Keratinocyte (primary cell): ENCODE data around the gene LIMD2. TPM values are rescaled to one million over a fixed set of nuclear protein-coding genes. Genes with fewer than 3 reads are reported as not detected.

ENCODE experiments used
- DNase-seq: peaks from one replicate; pipeline ENCODE4 v3.0.0-alpha.2; 2011; ENCODE audit warnings: low read depth, missing footprints, low spot score
- FAIRE-seq: peaks from 2 replicates; lab custom pipeline; 2011; peaks lifted over from hg19 to GRCh38; lab: Jason Lieb, UNC
- H2AFZ ChIP-seq: 2 replicates; pipeline ENCODE4 v1.6.0; 2012; ENCODE audit warnings: low read length, control low read depth, inconsistent platforms; ENCODE audit not compliant: control insufficient read depth
- H3K27ac ChIP-seq: 2 replicates; pipeline ENCODE4 v1.5.1; 2011; ENCODE audit warnings: low read length; ENCODE audit not compliant: control insufficient read depth, insufficient read depth
- H3K27me3 ChIP-seq: 3 replicates; pipeline ENCODE4 v1.6.0; 2011; ENCODE audit warnings: low read length; ENCODE audit not compliant: control insufficient read depth, insufficient read depth; ENCODE audit errors: extremely low read depth
- H3K36me3 ChIP-seq, 2 experiments: 2 replicates in 1 of 2; 3 replicates in 1 of 2; pipeline ENCODE4 v1.5.1; 2011; ENCODE audit warnings: low read length in 2 of 2, mild to moderate bottlenecking in 1 of 2; ENCODE audit not compliant: control insufficient read depth in 2 of 2, insufficient read depth in 2 of 2; ENCODE audit errors: extremely low read depth in 1 of 2
- H3K4me1 ChIP-seq: 3 replicates; pipeline ENCODE4 v1.5.1; 2011; ENCODE audit warnings: low read length; ENCODE audit not compliant: control insufficient read depth, insufficient read depth; ENCODE audit errors: extremely low read depth
- H3K4me2 ChIP-seq: 3 replicates; pipeline ENCODE4 v1.6.0; 2011; ENCODE audit warnings: low read depth, low read length; ENCODE audit not compliant: control insufficient read depth, insufficient read depth; ENCODE audit errors: extremely low read depth
- H3K4me3 ChIP-seq, 3 experiments: fragments of 200-600 bp in 1 of 3; sonication (generic) in 1 of 3; 2 replicates in 2 of 3; 3 replicates in 1 of 3; pipeline ENCODE4 v1.5.1; 2011 to 2016; ENCODE audit warnings: low read length in 3 of 3, mild to moderate bottlenecking in 3 of 3, control low read depth in 2 of 3, inconsistent platforms in 1 of 3, low read depth in 1 of 3, mixed read lengths in 1 of 3, mixed run types in 1 of 3, moderate library complexity in 1 of 3; ENCODE audit not compliant: control insufficient read depth in 2 of 3, insufficient read depth in 2 of 3; ENCODE audit errors: extremely low read depth in 1 of 3
- H3K79me2 ChIP-seq: 2 replicates; pipeline ENCODE4 v1.6.0; 2012; ENCODE audit warnings: low read length; ENCODE audit not compliant: control insufficient read depth, insufficient read depth
- H3K9ac ChIP-seq: 3 replicates; pipeline ENCODE4 v1.6.0; 2011; ENCODE audit warnings: low read length; ENCODE audit not compliant: control insufficient read depth, insufficient read depth; ENCODE audit errors: extremely low read depth
- H3K9me1 ChIP-seq: 3 replicates; pipeline ENCODE4 v1.6.0; 2011; ENCODE audit warnings: low read length; ENCODE audit not compliant: control insufficient read depth, insufficient read depth; ENCODE audit errors: extremely low read depth
- H3K9me3 ChIP-seq: 2 replicates; pipeline ENCODE4 v1.5.1; 2012; ENCODE audit warnings: low read depth, low read length; ENCODE audit not compliant: control insufficient read depth
- H4K20me1 ChIP-seq: 3 replicates; pipeline ENCODE4 v1.6.0; 2011; ENCODE audit warnings: low read length; ENCODE audit not compliant: control insufficient read depth, insufficient read depth; ENCODE audit errors: extremely low read depth
- EZH2 ChIP-seq: IDR thresholded peaks from one replicate; pipeline ENCODE4 v1.6.1; 2012; ENCODE audit warnings: inconsistent platforms, mild to moderate bottlenecking, low read length, moderate library complexity
- dilution Hi-C: fragments of 300-500 bp; cut with MboI; formaldehyde crosslinking; loops from one replicate; pipeline ENCODE4 v1.7.0; 2020; ENCODE audit warnings: low sequenced_read_pairs; ENCODE audit not compliant: extremely low pct_ligation_motif_present
- polyA plus RNA-seq, 5 experiments: library from polyadenylated mRNA; depleted of rRNA in 3 of 5; stranded (reverse) in 3 of 5; stranded (forward) in 1 of 5; unstranded in 1 of 5; fragments of >200 nt; gene quantifications; 1 replicate in 1 of 5; 2 replicates in 3 of 5; 3 replicates in 1 of 5; pipeline versions ENCODE4 v1.2.1 to v1.2.3, GENCODE V29; 2011 to 2012; ENCODE audit warnings: missing spikeins in 2 of 5, low read depth in 1 of 5, low replicate concordance in 1 of 5
- TF ChIP-seq, protein P1 (sequence below), 3 experiments: IDR thresholded peaks in 1 of 3; conservative IDR thresholded peaks in 1 of 3; optimal IDR thresholded peaks in 1 of 3; 2 replicates in 2 of 3; 3 replicates in 1 of 3; pipeline versions ENCODE3 to v1.5.1; 2011; ENCODE audit warnings: low read length in 3 of 3, mild to moderate bottlenecking in 3 of 3, moderate library complexity in 2 of 3, control low read depth in 1 of 3, inconsistent platforms in 1 of 3; ENCODE audit not compliant: insufficient read depth in 2 of 3; ENCODE audit errors: extremely low read depth in 1 of 3

LIMD2 gene
- polyA plus RNA-seq, 1 donor (not counting 4 experiments of a cell fraction or from before 2014, with no cell fraction given), result 1.6 TPM

DNA sequence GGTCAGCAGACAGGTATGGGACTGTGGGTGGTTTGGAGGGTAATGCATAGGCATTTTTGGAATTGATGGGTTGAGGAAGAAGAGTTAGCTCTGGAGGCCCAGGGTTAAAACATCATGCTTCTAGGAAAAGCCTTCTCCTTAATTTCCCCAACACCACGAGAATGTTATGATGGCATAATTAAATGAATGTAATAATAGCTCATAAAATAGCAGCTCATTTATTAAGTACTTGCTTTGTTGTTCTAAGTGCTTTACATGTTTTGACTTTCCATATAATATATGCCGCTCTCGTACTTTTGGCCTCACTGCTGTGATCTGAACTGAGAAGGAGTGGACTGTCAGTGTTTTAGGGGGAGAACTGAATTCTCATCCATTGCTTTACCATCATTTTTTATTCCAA, 14.3 kb downstream of the LIMD2 start:
- H3K36me3 ChIP-seq, result peaks cover 10 to 21% of the 10 kb centered on the region in 2 experiments
- no peak overlapping the region for H3K27ac ChIP-seq
- DNase-seq (no peak), FAIRE-seq (no peak)
- H3K4me3 ChIP-seq, result no peak overlapping the region
- dilution Hi-C loops, result no loop called here
- no peaks in the 10 kb centered on the region for H3K27me3 ChIP-seq
- TF ChIP-seq, protein P1, sequence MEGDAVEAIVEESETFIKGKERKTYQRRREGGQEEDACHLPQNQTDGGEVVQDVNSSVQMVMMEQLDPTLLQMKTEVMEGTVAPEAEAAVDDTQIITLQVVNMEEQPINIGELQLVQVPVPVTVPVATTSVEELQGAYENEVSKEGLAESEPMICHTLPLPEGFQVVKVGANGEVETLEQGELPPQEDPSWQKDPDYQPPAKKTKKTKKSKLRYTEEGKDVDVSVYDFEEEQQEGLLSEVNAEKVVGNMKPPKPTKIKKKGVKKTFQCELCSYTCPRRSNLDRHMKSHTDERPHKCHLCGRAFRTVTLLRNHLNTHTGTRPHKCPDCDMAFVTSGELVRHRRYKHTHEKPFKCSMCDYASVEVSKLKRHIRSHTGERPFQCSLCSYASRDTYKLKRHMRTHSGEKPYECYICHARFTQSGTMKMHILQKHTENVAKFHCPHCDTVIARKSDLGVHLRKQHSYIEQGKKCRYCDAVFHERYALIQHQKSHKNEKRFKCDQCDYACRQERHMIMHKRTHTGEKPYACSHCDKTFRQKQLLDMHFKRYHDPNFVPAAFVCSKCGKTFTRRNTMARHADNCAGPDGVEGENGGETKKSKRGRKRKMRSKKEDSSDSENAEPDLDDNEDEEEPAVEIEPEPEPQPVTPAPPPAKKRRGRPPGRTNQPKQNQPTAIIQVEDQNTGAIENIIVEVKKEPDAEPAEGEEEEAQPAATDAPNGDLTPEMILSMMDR (optimal IDR thresholded peaks at IDR 0.05 in 1 of 3, IDR thresholded peaks at IDR 0.05 in 1 of 3, conservative IDR thresholded peaks at IDR 0.05 in 1 of 3; ENCODE audit: extremely low read depth in 1 of 3, insufficient read depth in 2 of 3, low read length in 3 of 3), result no peak
- no peak for TF ChIP-seq EZH2
- H2AFZ ChIP-seq, result no peak overlapping the region
- H3K9ac ChIP-seq, result no peak overlapping the region
- H3K4me2 ChIP-seq, result no peak overlapping the region
- H3K79me2 ChIP-seq, result no peaks in the 10 kb centered on the region
- no peaks in the 10 kb centered on the region for H4K20me1 ChIP-seq
- H3K9me3 ChIP-seq, result no peaks in the 10 kb centered on the region
- H3K4me1 ChIP-seq, result no peaks in the 10 kb centered on the region
- H3K9me1 ChIP-seq, result no peaks in the 10 kb centered on the region

DNA sequence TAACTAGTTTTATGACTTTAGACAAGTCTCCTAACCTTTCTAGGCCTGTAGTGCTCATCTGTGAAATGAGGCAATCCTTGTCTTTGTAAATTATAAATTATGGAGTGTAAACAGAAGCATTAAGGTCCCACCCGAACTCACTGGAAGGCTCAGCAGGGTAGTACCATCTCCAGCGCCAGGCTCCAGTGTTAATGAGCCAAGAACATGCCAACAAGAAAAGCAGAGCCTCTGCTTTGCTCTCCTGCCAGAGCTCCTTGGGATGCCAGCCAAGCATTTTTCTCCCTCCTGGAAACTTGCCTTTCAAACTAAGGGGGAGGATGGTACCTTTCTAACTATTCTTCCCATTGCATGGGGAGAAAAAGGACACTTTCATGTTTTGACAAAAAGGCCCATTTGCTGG, 14.9 kb downstream of the LIMD2 start:
- no peak for TF ChIP-seq EZH2
- TF ChIP-seq, protein P1 (optimal IDR thresholded peaks at IDR 0.05 in 1 of 3, IDR thresholded peaks at IDR 0.05 in 1 of 3, conservative IDR thresholded peaks at IDR 0.05 in 1 of 3; ENCODE audit: extremely low read depth in 1 of 3, insufficient read depth in 2 of 3, low read length in 3 of 3), result no peak
- no peaks in the 10 kb centered on the region for H3K4me1 ChIP-seq
- H3K9me1 ChIP-seq, result no peaks in the 10 kb centered on the region
- peaks cover 7 to 19% of the 10 kb centered on the region in 2 experiments for H3K36me3 ChIP-seq
- H3K9me3 ChIP-seq, result no peaks in the 10 kb centered on the region
- no peak overlapping the region for H2AFZ ChIP-seq
- H3K9ac ChIP-seq, result no peak overlapping the region
- H3K79me2 ChIP-seq, result no peaks in the 10 kb centered on the region
- dilution Hi-C loops, result no loop called here
- H3K27me3 ChIP-seq, result no peaks in the 10 kb centered on the region
- no peaks in the 10 kb centered on the region for H4K20me1 ChIP-seq
- FAIRE-seq, result no peak
- no peak overlapping the region for H3K4me2 ChIP-seq
- no peak overlapping the region for H3K4me3 ChIP-seq
- no peak overlapping the region for H3K27ac ChIP-seq
- no peak for DNase-seq
